NCI-H2107 treated with DMSO at 0.1 percent for 48 hours (cell line): ENCODE data around the gene STARD3NL.
"Not testable (repeated sequence)": the region's sequence is repeated elsewhere in the genome, so short reads cannot be mapped to it uniquely, and the experiment has no call there.

Experiments used
- DNase-seq: peaks from one replicate; lab custom pipeline; 2025; ENCODE audit not compliant: unreplicated experiment; lab: John Stamatoyannopoulos, UW

The STARD3NL gene

GRCh38 chr7:38178004-38178694, at the start of gene STARD3NL:
Gene STARD3NL (plus strand): TSS chr7:38178245. CDS start chr7:38207505, 29,260 bp downstream.
- DNase-seq: peak; percentile 98

GRCh38 chr7:38129162-38129561, 48.9 kb upstream of the STARD3NL start:
- no peak for DNase-seq

- no peak for DNase-seq
Measured at GRCh38 chr7:38129579-38129978, 48.5 kb upstream of the STARD3NL start.

- DNase-seq: no peak
Measured at GRCh38 chr7:38138171-38138570, 39.9 kb upstream of the STARD3NL start.

GRCh38 chr7:38141187-38141586, 36.9 kb upstream of the STARD3NL start:
- DNase-seq: no peak

GRCh38 chr7:38142736-38143135, 35.3 kb upstream of the STARD3NL start:
- DNase-seq: no peak

GRCh38 chr7:38147005-38147404, 31.0 kb upstream of the STARD3NL start:
- DNase-seq: no peak

- DNase-seq: no peak
Measured at GRCh38 chr7:38151556-38151955, 26.5 kb upstream of the STARD3NL start.

- no peak for DNase-seq
Measured at GRCh38 chr7:38153515-38153914, 24.5 kb upstream of the STARD3NL start.

- DNase-seq: no peak
Measured at GRCh38 chr7:38154278-38154677, 23.8 kb upstream of the STARD3NL start.

- DNase-seq: no peak
Measured at GRCh38 chr7:38160003-38160571, 18.0 kb upstream of the STARD3NL start.

- DNase-seq: no peak
Measured at GRCh38 chr7:38162036-38162435, 16.0 kb upstream of the STARD3NL start.

GRCh38 chr7:38163671-38164070, 14.4 kb upstream of the STARD3NL start:
- DNase-seq: no peak

GRCh38 chr7:38168890-38169570, 9.0 kb upstream of the STARD3NL start:
- no peak for DNase-seq

- no peak for DNase-seq
Measured at GRCh38 chr7:38169847-38170246, 8.2 kb upstream of the STARD3NL start.

- DNase-seq: no peak
Measured at GRCh38 chr7:38171623-38172391, 6.2 kb upstream of the STARD3NL start.

- DNase-seq: not testable (repeated sequence)
Measured at GRCh38 chr7:38175547-38175946, 2.5 kb upstream of the STARD3NL start.

- DNase-seq: peak; percentile 52
Measured at GRCh38 chr7:38177621-38178003, 433 bp upstream of the STARD3NL start.

- DNase-seq: no peak
Measured at GRCh38 chr7:38178695-38179344, 775 bp downstream of the STARD3NL start.

GRCh38 chr7:38179776-38180226, 1.8 kb downstream of the STARD3NL start:
- DNase-seq: no peak

GRCh38 chr7:38181111-38181510, 3.1 kb downstream of the STARD3NL start:
- no peak for DNase-seq
